Epidermal melanocyte (primary cell): ENCODE measurements around the gene NR2C2.
"Not testable (repeated sequence)": the region's sequence is repeated elsewhere in the genome, so short reads cannot be mapped to it uniquely, and the experiment has no call there.

Experiments
- DNase-seq: peaks from one replicate; pipeline ENCODE4 v3.0.0; 2011; ENCODE audit warnings: low spot score; ENCODE audit not compliant: insufficient read length

Gene NR2C2

DNA sequence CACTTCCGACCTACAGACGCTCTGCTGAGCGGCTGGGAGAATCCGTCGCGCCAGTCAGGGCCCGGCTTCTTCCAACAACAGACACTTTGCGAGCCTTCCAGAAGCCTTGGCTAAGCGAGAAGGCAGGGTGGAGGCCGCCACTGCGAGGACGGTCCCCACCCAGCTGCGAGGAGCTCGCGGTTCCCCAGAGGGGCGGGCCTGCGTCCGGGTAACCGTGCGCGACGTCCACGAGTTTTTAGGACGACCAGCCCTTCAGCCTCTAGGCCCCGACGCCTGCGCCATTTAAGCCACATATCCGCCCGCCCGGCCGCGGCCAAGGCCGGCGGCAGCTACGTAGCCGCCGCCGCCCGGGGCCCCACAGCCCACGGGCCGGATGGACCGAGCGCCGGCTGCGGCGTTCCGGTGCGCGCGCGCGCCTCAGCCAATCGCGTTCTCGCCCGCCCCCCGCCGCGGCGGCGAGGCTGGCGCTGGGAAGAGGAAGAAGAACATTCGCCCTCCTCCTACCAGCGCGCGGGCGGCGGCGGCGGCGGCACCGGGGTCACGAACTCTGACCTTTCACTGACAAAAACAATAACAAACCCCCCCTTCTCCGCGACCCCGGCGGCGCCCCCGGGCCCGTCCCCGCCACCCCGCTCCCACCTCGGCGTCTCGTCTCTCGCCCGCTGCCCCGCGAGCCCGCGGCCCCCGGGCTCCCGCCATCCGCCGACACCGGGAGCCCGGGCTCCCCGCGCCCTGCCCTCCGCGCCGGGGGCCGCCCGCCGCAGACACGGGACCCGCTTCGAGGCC is at the start of gene NR2C2:
NR2C2 (plus strand) TSS at position 484 of the 786 bp plus-strand sequence. CDS start 56,332 bp downstream, outside the sequence.
- DNase-seq = peak; percentile 78

DNA sequence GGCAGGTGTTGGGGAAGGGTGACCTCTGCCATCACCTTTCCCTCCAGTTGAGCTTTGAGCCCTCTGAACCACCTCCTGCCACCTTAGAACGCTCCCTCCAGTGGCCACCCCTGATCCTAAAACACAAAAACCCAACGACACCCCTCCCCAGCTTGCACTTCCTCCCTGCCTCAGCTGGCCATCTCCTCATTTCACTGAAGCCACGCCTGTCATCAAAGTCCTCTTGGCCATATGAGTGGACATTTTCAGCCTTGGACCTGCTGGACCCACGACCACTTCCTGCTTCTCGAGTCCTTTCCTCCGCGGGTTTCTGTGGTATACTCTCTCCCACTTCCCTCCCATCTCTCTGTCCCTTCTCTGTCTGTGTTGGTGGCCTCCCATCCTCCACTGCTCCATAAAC is 48.5 kb upstream of the NR2C2 start:
- DNase-seq = no peak

DNA sequence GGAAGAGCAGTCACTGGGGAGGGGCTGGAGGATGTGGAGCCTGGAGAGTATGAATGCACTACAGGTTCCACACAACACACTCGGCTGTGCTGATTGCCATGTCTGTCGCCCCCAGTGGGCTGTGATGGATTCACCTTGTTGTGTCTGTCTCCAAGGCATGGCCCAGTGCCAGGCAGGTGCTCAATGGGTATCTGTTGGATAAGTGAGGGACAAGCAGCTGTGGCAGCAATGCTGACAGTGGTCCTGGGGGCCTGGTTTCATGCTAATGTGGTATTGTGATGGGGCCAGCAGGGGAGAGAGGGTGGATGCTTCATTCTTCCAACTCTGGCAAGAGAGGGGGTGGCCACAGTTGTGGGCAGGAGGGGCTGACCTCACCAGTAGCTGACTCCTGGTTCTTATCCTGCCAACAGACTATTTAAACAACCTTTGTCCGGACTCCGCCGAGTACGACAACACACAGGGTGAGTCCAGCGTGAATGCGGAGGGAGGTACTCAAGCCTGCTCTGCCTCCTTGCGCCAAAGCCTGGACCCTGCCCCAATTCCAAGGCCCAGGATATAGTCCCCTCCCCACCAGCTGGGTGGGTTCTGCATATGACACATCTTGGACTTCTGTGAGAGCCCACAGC is 47.3 kb upstream of the NR2C2 start:
- DNase-seq = no peak

DNA sequence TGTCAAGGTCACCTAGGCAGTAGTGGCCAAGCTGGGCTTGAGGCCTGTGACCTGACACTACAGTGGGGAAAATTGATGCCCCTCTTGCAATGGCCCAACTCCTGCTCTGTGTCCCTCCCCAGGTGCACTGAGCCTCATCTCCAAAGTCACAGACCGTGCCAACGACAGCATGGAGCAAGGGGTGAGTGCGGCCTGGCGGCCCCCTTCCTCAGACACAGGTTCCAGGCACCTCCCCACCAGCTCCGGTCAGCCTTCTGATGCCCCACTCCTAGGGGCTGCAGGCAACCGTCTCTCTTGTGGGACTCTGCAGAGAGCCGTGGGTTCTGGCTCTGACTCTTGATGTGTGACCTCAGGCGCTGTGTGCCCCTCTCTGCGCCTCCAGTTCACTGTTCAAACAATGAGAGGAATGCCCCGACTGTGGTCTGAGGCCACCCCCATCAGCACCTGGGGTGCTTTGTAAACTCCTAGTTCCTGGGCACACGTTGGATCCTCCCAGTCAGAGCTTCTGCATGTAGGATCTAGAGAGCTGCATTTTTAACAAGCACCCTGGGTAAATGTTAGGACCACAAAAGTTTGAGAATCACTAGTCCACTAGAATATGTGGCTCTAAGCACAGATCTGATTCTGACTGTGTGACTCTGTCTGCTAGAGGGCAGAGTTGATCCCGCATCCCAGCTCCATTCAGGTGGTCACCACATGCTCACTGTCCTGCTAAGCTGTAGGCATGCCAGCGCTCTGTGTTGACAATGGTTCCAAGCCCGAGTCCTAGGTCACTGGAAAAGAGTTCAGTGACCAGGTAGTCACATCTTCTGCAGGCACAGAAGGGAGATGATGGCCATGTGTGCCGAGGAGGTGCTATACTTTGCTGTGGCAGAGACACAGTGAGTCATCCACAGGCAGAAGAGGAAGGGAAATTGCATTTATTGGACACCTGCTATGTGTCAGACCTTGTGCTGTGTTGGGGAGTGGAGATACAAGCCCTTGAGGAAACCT is 46.2 kb upstream of the NR2C2 start:
- DNase-seq = no peak

DNA sequence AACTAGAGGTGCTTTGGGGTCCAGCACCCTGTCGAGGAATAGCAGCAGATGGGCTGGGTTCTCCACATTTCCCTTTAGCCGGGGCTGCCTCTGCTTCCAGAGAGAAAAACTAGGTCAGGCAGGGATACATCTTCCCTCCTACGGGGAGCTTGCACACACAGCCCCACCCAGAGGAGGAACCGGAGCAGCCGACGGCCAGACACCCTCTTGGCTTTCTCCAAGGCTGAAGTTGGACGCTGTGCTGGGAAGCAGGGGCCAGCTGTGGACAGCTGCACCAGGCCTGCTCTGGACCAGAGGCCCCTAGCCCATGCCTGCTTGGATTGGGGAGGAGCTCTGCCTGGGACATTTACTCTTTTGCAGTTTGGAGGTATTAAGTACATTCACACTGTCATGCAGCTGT is 44.7 kb upstream of the NR2C2 start:
- DNase-seq = no peak

DNA sequence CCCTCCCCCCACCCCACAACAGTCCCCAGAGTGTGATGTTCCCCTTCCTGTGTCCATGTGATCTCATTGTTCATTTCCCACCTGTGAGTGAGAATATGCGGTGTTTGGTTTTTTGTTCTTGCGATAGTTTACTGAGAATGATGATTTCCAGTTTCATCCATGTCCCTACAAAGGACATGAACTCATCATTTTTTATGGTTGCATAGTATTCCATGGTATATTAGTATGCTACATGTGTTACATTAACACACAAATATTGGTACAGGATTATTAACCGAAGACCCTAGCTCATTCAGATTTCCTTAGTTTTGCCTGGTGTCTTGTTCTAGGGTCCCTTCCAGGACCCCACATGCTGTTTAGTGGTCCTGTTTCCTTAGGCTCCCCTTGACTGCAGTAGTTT is 43.9 kb upstream of the NR2C2 start:
- not testable (repeated sequence) for DNase-seq

DNA sequence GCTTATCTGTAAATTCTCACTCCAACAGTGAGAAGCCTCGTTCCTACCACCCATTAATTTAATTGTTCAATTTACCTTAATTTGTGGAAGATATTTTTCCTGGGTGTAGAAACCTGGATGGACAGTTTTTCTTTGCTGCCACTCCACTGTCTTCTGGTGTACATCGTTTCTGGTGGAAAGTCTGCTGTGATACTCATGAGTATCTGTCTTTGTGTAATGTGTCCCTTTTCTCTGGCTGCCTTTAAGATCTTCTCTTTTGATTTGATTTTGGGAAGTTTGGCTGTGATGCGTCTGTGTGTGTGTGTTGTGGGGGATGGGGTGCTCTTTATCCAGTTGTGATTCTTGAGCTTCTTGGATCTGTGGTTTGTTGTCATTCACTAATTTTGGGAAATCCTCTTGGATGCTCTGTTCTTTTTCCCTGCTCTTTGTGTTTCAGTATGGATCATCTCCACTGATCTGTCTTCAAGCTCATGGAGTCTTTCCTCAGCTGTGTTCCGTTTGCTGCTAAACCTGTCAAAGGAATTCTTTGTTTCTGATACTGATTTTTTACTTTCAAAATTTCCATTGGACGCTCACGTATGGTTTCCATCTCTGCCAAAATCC is 42.2 kb upstream of the NR2C2 start:
- DNase-seq = no peak

DNA sequence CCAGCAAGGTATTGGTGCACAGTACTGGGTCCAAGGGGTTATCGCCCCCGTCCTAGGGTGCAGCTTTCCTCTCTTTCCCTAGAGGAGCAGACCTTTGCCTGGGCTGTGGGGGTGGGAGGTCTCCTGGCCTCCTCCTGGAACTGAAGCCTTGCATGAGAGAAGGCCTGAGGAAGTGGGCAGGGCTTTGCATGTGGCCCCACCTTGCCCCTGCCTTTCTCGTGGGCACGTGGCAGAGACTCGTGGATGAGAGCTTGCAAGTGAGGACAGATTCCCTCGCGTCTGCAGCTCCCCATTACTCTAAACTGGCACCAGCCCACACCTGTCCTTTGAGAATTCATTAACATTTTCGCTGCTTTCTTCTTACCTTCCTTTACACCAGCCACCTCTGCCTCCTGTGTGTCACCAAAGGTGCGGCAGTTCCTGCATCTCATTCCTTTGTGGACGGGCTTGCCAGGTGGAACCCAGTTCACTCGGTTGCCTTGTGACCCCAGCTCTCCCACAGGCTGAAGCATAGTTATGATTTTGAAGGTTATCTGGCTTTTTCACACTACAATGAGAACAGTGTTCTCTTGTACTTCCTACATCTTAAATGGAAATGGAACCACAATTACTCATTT is 40.9 kb upstream of the NR2C2 start:
- DNase-seq = no peak

DNA sequence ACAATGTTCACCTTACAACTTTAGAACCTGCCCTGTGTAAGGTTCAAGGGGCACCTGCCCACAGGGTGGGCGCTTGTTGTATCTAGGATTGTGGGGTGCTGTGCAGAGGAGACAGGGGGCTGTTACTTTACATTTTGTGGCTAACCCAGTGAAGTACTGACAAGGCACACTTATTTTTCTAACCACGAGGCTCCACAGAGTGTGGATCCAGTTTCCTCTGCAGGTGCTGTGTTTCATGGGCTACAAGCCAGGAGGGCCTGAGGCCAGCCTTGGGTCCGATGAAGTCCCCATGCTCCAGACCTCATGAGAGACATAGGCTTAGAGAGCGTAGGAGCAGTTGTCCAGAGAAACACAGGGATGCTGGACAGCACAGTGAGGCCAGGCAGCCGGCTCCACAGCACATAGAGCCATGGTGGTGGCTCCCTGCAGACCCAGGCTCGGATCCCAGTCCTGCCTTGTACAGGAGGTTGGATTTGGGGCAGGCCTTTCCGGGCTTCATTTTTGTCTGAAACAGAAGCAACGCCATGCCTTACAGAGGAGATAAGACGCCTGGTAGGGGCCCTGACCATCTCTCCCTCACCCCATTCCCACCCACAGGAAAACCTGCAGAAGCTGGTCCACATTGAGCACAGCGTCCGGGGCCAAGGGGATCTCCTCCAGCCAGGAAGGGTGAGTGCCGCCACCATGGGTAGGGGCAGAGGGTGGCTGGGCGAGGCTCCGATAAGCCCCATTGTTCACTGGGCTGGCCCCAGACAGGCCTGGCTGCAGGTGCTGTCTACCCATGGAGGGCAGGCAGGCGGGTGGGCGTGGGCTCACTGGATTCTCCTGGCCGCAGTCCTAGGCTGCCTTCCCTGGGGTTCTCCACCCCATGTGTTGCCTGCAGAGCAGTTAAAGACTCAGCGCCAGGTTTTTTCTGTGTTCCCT is 40.1 kb upstream of the NR2C2 start:
- DNase-seq = no peak

DNA sequence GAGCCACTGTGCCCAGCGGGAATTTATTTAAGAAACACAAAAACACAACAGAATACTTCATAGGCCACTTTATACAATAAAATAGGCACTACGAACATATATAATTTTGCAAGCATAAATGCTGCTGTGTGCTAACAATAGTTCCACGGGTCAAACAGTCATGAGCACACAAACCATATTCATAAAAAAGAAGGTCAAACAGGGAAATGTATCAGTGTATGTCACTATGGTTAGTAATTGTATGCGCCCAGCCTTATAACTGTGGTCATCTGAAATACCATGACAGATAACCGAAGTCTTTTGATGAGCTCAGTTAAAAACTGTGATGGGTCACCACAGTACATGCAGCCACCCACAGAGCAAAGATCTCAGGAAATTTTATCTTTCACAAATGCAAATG is 38.1 kb upstream of the NR2C2 start:
- no peak for DNase-seq

DNA sequence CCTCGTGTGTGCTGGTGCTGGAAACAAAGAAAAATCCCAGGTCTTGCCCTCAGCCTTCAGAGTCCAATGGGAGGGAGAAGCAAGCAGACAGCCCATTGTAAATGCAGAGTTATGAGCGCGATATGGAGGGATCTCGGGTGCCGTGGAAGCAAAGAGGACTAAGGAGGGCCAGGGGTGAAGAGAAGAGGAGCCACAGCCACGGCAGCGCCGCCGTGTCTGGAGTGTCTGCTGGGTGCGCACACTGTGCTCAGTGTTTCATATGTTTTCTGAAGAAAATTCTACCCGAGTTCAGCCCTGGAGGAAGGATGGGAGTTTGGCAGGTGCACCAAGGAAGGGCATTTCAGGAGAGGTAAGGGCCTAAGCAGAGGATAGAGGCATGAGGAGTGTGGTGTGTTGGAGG is 35.7 kb upstream of the NR2C2 start:
- DNase-seq = no peak

DNA sequence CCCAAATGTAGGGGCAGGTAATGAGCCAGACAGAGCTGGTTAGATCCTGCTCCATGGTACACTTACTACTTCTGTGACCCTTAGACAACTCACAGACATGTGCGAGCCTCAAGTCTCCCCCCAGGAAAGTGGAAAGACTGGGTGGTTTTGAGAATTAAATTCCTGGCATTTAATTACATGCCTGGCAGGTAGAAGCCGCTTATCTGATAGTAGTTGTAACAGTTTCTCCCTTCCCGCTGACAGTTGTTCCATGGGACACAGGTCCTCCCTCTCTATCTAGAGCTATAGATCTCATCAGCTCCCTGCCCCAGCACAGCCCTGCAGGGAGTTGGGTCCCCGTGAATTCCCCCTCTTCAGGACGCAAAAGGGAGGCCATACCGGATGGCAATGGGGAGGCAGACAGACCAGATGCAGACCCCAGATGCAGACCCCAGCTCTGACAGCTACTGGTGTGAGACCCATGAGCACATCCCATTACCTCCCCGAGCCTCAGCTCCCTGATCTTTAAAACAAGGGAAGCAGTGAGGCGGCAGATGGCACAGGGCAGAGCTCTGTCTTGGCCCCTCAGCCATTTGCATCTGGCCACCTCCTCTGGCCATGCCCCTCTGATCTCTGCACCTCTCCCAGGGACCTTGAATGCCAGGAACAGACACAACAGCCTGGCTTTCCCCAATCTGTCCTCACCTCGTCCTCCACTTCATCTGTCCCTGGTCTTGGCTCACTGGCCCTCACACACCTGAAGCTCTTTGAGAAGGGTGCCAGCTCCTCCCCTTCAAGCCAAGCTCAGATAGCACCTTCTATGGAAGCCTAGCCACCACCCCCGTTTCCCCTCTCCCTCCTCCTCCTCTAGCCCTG is 34.1 kb upstream of the NR2C2 start:
- no peak for DNase-seq

DNA sequence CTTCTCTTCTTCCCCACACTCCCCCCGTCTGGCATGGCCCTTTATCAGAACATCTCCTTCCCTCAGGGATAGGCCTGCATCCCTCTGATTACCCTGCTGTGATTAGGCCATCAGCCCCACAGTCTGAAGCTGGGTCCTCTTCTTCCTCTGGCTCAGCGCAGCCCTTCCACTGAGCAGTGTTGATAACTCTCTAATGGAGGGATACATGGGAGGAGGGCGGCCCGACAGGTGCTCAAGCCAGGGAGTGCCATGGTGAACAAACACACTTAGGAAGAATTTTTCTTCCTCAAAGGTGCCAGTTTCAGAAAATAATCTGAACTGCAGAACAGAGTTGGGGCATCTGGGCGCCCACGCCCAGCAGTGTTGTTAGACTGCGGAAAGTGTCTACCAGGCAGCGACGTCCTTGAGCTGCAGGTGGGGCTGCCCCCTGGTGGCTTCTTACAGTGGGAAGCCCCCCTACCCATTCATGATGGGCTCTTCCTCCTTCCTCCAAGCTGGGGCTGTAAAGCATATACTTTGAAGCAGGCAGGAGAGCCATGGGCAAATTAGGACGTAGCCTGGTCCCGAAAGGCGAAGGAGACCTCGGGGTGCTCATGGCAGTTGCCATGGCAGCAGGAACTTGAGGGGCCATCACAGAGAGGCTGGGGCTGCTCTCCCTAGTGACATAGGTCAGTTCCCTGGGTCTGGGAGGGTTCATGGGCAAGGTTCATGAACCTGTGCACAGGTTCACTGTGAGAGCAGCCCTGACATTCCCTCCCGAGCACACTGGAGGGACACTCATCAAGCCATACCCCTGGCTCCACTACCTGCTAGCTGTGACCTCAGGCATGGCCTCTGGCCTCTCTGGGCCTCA is 33.2 kb upstream of the NR2C2 start:
- DNase-seq = no peak

DNA sequence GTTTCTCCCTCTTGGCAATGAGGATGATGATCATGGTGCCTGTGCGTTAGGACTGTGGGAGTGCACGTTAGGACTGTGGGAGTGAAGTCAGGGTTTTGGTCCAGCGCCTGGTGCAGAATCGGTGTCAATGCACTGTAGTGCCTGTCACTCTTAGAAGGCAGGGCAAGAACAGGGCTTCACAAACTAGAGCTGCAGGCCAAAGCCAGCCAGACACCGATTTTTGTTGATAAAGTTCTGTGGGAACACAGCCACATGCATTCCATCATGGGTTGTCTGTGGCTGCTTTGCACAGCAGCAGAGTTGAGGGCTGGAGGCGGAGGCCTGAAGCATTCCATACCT is 32.6 kb upstream of the NR2C2 start:
- DNase-seq = no peak

DNA sequence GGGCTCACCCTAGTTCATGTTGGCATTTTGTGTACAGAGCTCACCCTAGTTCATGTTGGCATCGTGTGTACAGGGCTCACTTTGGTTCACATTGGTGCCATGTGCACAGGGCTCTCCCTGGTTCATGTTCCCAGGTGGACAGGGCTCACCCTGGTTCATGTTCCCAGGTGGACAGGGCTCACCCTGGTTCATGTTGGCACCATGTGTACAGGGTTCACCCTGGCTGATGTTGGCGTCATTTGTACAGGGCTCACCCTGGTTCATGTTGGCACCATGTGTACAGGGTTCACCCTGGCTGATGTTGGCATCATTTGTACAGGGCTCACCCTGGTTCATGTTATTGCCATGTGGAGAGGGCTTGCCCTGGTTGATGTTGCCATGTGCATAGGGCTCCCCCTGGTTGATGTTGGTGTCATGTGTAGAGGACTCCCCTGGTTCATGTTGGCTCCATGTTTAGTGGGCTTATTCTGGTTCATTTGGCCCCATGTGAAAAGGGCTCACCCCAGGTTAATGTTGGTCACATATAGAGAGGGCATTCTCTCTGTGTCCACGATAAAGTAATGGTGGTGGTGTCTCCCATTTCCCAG is 31.7 kb upstream of the NR2C2 start:
- no peak for DNase-seq

DNA sequence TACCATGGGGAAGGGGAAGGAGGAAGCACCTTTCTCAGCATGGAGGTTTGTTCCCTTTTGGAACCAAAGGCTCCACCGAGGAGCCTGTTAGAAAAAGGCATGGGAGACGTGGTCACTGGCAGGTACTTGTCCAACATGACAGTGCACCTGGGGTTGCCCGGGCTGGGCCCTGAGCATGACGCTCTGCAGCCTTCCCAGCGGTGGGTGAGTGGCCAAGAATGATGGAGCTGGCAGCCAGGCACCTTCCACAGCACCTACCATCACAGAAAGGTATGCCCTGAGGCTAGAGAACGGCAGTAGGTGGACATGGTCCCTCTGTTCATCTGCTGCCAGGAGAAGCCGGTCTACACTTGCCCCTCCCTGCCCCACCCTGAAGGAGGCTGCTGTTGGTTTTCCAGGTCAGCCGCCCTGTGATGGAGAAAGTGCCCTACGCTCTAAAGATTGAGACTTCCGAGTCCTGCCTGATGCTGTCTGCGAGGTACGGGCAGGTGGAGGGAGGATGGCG is 29.0 kb upstream of the NR2C2 start:
- no peak for DNase-seq

DNA sequence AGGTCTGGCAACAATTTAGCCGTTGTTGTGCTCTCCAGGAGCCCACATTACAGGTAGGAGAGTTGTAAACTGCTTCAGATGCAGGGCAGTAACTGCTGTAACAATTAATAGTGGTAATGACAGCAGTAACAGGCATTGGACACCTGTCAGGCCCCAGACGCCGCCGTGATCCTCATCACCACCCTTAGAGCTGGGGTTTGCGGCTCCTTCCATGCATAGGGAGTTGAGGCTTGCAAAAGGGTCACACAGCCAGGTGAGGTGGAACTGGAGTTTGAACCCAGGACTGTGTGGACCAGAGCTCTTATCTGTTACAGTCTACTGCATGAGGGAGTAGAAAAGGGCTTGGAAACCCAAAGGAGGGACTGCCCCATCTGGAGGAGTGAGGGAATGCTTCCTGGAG is 26.8 kb upstream of the NR2C2 start:
- DNase-seq = no peak
